ENCODE results near the gene AJM1.
A peak's percentile ranks its signal among the peaks of the same experiment; 100 is the strongest.
"Not testable (repeated sequence)": the region's sequence is repeated elsewhere in the genome, so short reads cannot be mapped to it uniquely, and the experiment has no call there.

Gene AJM1

GRCh38 chr9:136861874-136862457, 19.7 kb downstream of the AJM1 start:
- no peak for TF ChIP-seq CTCF (IDR thresholded peaks at IDR 0.05; ENCODE audit: low read depth, low read length, missing control alignments)
- Histone ChIP-seq H3K36me3 (replicated peaks) (peaks cover 35% of the 10 kb centered on the region), H3K4me3 (ENCODE audit: low read depth, low read length) (no peak overlapping the region), H3K27me3 (replicated peaks) (no peaks in the 10 kb centered on the region), H3K27ac (no peak overlapping the region)
- no peak for DNase-seq
- in situ Hi-C loops (cut with HindIII; ENCODE audit: low pct_ligation_motif_present, low sequenced_read_pairs): no loop called here

- no peak overlapping the region for H3K27ac ChIP-seq
- in situ Hi-C loops (cut with HindIII; ENCODE audit: low pct_ligation_motif_present, low sequenced_read_pairs): no loop called here
- no peak for TF ChIP-seq CTCF (IDR thresholded peaks at IDR 0.05; ENCODE audit: low read depth, low read length, missing control alignments)
- no peak overlapping the region for H3K4me3 ChIP-seq (ENCODE audit: low read depth, low read length)
- peaks cover 35% of the 10 kb centered on the region for H3K36me3 ChIP-seq (replicated peaks)
- no peaks in the 10 kb centered on the region for H3K27me3 ChIP-seq (replicated peaks)
- DNase-seq: no peak
Measured at GRCh38 chr9:136862849-136863622, 20.8 kb downstream of the AJM1 start.

- no peak for DNase-seq
- no peak overlapping the region for H3K27ac ChIP-seq
- TF ChIP-seq CTCF (IDR thresholded peaks at IDR 0.05; ENCODE audit: low read depth, low read length, missing control alignments): no peak
- H3K36me3 ChIP-seq (replicated peaks): peaks cover 35% of the 10 kb centered on the region
- in situ Hi-C loops (cut with HindIII; ENCODE audit: low pct_ligation_motif_present, low sequenced_read_pairs): no loop called here
- H3K27me3 ChIP-seq (replicated peaks): no peaks in the 10 kb centered on the region
- H3K4me3 ChIP-seq (ENCODE audit: low read depth, low read length): no peak overlapping the region
Measured at GRCh38 chr9:136863623-136864273, 21.5 kb downstream of the AJM1 start.

GRCh38 chr9:136865041-136865767, 22.9 kb downstream of the AJM1 start:
- in situ Hi-C loops (cut with HindIII; ENCODE audit: low pct_ligation_motif_present, low sequenced_read_pairs): no loop called here

GRCh38 chr9:136865768-136866103, 23.5 kb downstream of the AJM1 start:
- Histone ChIP-seq H3K4me3 (ENCODE audit: low read depth, low read length) (peak overlapping the region; percentile 76), H3K36me3 (replicated peaks) (peaks cover 30% of the 10 kb centered on the region), H3K27me3 (replicated peaks) (no peaks in the 10 kb centered on the region), H3K27ac (peak overlapping the region; percentile 39)
- DNase-seq: no peak
- TF ChIP-seq CTCF (IDR thresholded peaks at IDR 0.05; ENCODE audit: low read depth, low read length, missing control alignments): no peak
- in situ Hi-C loops (cut with HindIII; ENCODE audit: low pct_ligation_motif_present, low sequenced_read_pairs): no loop called here

More at GRCh38 chr9:136865041-136865767, 22.9 kb downstream of the AJM1 start:
- no peak for DNase-seq
- Histone ChIP-seq H3K36me3 (replicated peaks) (peaks cover 35% of the 10 kb centered on the region), H3K4me3 (ENCODE audit: low read depth, low read length) (peak overlapping the region; percentile 76), H3K27ac (no peak overlapping the region), H3K27me3 (replicated peaks) (no peaks in the 10 kb centered on the region)
- TF ChIP-seq CTCF (IDR thresholded peaks at IDR 0.05; ENCODE audit: low read depth, low read length, missing control alignments): no peak

- Histone ChIP-seq H3K4me3 (ENCODE audit: low read depth, low read length) (peak overlapping the region; percentile 76), H3K27ac (peak overlapping the region; percentile 50), H3K36me3 (replicated peaks) (peaks cover 18% of the 10 kb centered on the region)
- in situ Hi-C loops (cut with HindIII; ENCODE audit: low pct_ligation_motif_present, low sequenced_read_pairs); H3K27me3 ChIP-seq (replicated peaks); DNase-seq: not testable (repeated sequence)
Measured at GRCh38 chr9:136866898-136867421, 24.7 kb downstream of the AJM1 start.
